IPS DF 4.7 (cell line): ENCODE measurements around the gene STN1.
"Not testable (repeated sequence)": the region's sequence is repeated elsewhere in the genome, so short reads cannot be mapped to it uniquely, and the experiment has no call there.

Source experiments
- DNase-seq: peaks from one replicate; pipeline ENCODE4 v3.0.0-alpha.2; 2013; ENCODE audit warnings: low spot score; ENCODE audit errors: extremely low read depth

The STN1 gene

GRCh38 chr10:103845346-103845745 is 72.6 kb downstream of the STN1 start:
- DNase-seq = not testable (repeated sequence)

- DNase-seq = no peak
Observed at GRCh38 chr10:103843854-103844570, 74.0 kb downstream of the STN1 start.

- no peak for DNase-seq
Observed at GRCh38 chr10:103843045-103843444, 74.9 kb downstream of the STN1 start.

GRCh38 chr10:103842605-103843004 is 75.4 kb downstream of the STN1 start:
- no peak for DNase-seq

GRCh38 chr10:103841519-103841918 is 76.5 kb downstream of the STN1 start:
- no peak for DNase-seq

- no peak for DNase-seq
Observed at GRCh38 chr10:103840740-103841070, 77.3 kb downstream of the STN1 start.

GRCh38 chr10:103839872-103840739 is 77.9 kb downstream of the STN1 start:
- no peak for DNase-seq

GRCh38 chr10:103839519-103839871 is 78.5 kb downstream of the STN1 start:
- no peak for DNase-seq

- no peak for DNase-seq
Observed at GRCh38 chr10:103838862-103839518, 79.0 kb downstream of the STN1 start.

GRCh38 chr10:103838070-103838395 is 80.0 kb downstream of the STN1 start:
- DNase-seq = no peak

- no peak for DNase-seq
Observed at GRCh38 chr10:103837370-103838069, 80.5 kb downstream of the STN1 start.

GRCh38 chr10:103836861-103837260 is 81.1 kb downstream of the STN1 start:
- no peak for DNase-seq

GRCh38 chr10:103836273-103836672 is 81.7 kb downstream of the STN1 start:
- DNase-seq = no peak

- no peak for DNase-seq
Observed at GRCh38 chr10:103835096-103836050, 82.6 kb downstream of the STN1 start.

GRCh38 chr10:103834436-103835095 is 83.4 kb downstream of the STN1 start:
- DNase-seq = no peak

GRCh38 chr10:103833731-103834365 is 84.1 kb downstream of the STN1 start:
- DNase-seq = no peak

- no peak for DNase-seq
Observed at GRCh38 chr10:103832806-103833205, 85.2 kb downstream of the STN1 start.
